Measurements from ENCODE around the gene P2RX5.

- TF ChIP-seq, protein P1, sequence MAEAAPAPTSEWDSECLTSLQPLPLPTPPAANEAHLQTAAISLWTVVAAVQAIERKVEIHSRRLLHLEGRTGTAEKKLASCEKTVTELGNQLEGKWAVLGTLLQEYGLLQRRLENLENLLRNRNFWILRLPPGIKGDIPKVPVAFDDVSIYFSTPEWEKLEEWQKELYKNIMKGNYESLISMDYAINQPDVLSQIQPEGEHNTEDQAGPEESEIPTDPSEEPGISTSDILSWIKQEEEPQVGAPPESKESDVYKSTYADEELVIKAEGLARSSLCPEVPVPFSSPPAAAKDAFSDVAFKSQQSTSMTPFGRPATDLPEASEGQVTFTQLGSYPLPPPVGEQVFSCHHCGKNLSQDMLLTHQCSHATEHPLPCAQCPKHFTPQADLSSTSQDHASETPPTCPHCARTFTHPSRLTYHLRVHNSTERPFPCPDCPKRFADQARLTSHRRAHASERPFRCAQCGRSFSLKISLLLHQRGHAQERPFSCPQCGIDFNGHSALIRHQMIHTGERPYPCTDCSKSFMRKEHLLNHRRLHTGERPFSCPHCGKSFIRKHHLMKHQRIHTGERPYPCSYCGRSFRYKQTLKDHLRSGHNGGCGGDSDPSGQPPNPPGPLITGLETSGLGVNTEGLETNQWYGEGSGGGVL (tag by site-specific recombination; IDR thresholded peaks at IDR 0.05) = no peak
- TF ChIP-seq ZNF138 (tag by site-specific recombination; IDR thresholded peaks at IDR 0.05; ENCODE audit: borderline replicate concordance) (no peak), SALL2 (tag by site-specific recombination; IDR thresholded peaks at IDR 0.05; ENCODE audit: borderline replicate concordance) (no peak), CTCF (tag by site-specific recombination; IDR thresholded peaks at IDR 0.05) (no peak), YY1 (tag by site-specific recombination; IDR thresholded peaks at IDR 0.05) (no peak), MZF1 (tag by site-specific recombination; IDR thresholded peaks at IDR 0.05; ENCODE audit: borderline replicate concordance) (no peak), ZNF777 (tag by site-specific recombination; IDR thresholded peaks at IDR 0.05; ENCODE audit: borderline replicate concordance) (no peak)
- TF ChIP-seq, protein P2, sequence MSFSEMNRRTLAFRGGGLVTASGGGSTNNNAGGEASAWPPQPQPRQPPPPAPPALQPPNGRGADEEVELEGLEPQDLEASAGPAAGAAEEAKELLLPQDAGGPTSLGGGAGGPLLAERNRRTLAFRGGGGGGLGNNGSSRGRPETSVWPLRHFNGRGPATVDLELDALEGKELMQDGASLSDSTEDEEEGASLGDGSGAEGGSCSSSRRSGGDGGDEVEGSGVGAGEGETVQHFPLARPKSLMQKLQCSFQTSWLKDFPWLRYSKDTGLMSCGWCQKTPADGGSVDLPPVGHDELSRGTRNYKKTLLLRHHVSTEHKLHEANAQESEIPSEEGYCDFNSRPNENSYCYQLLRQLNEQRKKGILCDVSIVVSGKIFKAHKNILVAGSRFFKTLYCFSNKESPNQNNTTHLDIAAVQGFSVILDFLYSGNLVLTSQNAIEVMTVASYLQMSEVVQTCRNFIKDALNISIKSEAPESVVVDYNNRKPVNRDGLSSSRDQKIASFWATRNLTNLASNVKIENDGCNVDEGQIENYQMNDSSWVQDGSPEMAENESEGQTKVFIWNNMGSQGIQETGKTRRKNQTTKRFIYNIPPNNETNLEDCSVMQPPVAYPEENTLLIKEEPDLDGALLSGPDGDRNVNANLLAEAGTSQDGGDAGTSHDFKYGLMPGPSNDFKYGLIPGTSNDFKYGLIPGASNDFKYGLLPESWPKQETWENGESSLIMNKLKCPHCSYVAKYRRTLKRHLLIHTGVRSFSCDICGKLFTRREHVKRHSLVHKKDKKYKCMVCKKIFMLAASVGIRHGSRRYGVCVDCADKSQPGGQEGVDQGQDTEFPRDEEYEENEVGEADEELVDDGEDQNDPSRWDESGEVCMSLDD (tag by site-specific recombination; IDR thresholded peaks at IDR 0.05) = no peak
Measured at GRCh38 chr17:3666516-3666915, 29.4 kb downstream of the P2RX5 start.

Data from HEK293 (cell line).